Mesendoderm (in vitro differentiated cells): ENCODE measurements around the gene FANK1.

Source experiments
- DNase-seq: peaks from one replicate; pipeline ENCODE4 v3.0.0; 2013
- H2AK5ac ChIP-seq: 2 replicates; pipeline ENCODE4 v1.6.1; 2013; ENCODE audit warnings: low read length, inconsistent platforms
- H2BK120ac ChIP-seq: 2 replicates; pipeline ENCODE4 v1.6.1; 2013; ENCODE audit warnings: low read depth, mild to moderate bottlenecking, low read length, moderate library complexity, mixed read lengths
- H2BK15ac ChIP-seq: replicated peaks from 2 replicates; pipeline ENCODE4 v1.6.1; 2013; ENCODE audit warnings: low read depth, mild to moderate bottlenecking, moderate library complexity
- H2BK5ac ChIP-seq: 2 replicates; pipeline ENCODE4 v1.6.1; 2013; ENCODE audit warnings: low read length, inconsistent platforms
- H3K18ac ChIP-seq: 2 replicates; pipeline ENCODE4 v1.6.1; 2013; ENCODE audit warnings: mild to moderate bottlenecking, low read length, mixed read lengths
- H3K23ac ChIP-seq: one replicate; pipeline ENCODE4 v1.6.1; 2013; ENCODE audit warnings: low read length
- H3K27ac ChIP-seq: 2 replicates; pipeline ENCODE4 v1.5.1; 2013; ENCODE audit warnings: low read depth, mild to moderate bottlenecking, inconsistent platforms, low read length, moderate library complexity
- H3K27me3 ChIP-seq: 2 replicates; pipeline ENCODE4 v1.6.1; 2013; ENCODE audit warnings: low read length, control low read depth, mild to moderate bottlenecking, inconsistent platforms; ENCODE audit not compliant: insufficient read depth, poor library complexity
- H3K36me3 ChIP-seq: 2 replicates; pipeline ENCODE4 v1.6.1; 2013; ENCODE audit warnings: low read length, inconsistent platforms; ENCODE audit not compliant: control insufficient read depth, insufficient read depth
- H3K4ac ChIP-seq: one replicate; pipeline ENCODE4 v1.6.1; 2013; ENCODE audit warnings: low read depth, mild to moderate bottlenecking, low read length, moderate library complexity
- H3K4me1 ChIP-seq: 2 replicates; pipeline ENCODE4 v1.6.1; 2013; ENCODE audit warnings: low read depth, low read length, inconsistent platforms; ENCODE audit not compliant: control insufficient read depth
- H3K4me2 ChIP-seq: 2 replicates; pipeline ENCODE4 v1.6.1; 2013; ENCODE audit warnings: low read length
- H3K4me3 ChIP-seq: 2 replicates; pipeline ENCODE4 v1.5.1; 2013; ENCODE audit warnings: mild to moderate bottlenecking, low read length
- H3K56ac ChIP-seq: one replicate; pipeline ENCODE4 v1.6.1; 2013; ENCODE audit warnings: low read length
- H3K79me1 ChIP-seq: 2 replicates; pipeline ENCODE4 v1.6.1; 2013; ENCODE audit warnings: low read length, inconsistent platforms
- H3K79me2 ChIP-seq: 2 replicates; pipeline ENCODE4 v1.6.1; 2013; ENCODE audit warnings: mild to moderate bottlenecking, low read length; ENCODE audit not compliant: control insufficient read depth, insufficient read depth
- H3K9ac ChIP-seq: 2 replicates; pipeline ENCODE4 v1.6.1; 2013; ENCODE audit warnings: low read length, inconsistent platforms
- H4K5ac ChIP-seq: one replicate; pipeline ENCODE4 v1.6.1; 2013; ENCODE audit warnings: low read length
- H4K8ac ChIP-seq: one replicate; pipeline ENCODE4 v1.6.1; 2013; ENCODE audit warnings: low read depth, mild to moderate bottlenecking, control low read depth, low read length, moderate library complexity
- WGBS: extraction: QIAGEN DNeasy Blood & Tissue Kit; methylation state at CpG from one replicate; pipeline ENCODE4 v1.1.7; 2013; ENCODE audit warnings: low lambda C conversion rate, missing lambda C conversion rate; ENCODE audit not compliant: insufficient coverage; ENCODE audit errors: extremely low coverage; 5-methylcytosine and 5-hydroxymethylcytosine counted together

FANK1 gene

GRCh38 chr10:125985557-125986240 is 89.3 kb downstream of the FANK1 start:
- H3K79me1 ChIP-seq: no peaks in the 10 kb centered on the region
- no peak overlapping the region for H3K56ac ChIP-seq
- H4K8ac ChIP-seq: no peak overlapping the region
- H3K27me3 ChIP-seq: no peaks in the 10 kb centered on the region
- H2AK5ac ChIP-seq: no peak overlapping the region
- no peak overlapping the region for H3K4me3 ChIP-seq
- H4K5ac ChIP-seq: no peak overlapping the region
- H2BK120ac ChIP-seq: no peak overlapping the region
- no peak overlapping the region for H2BK15ac ChIP-seq
- DNase-seq: peak; percentile 32
- H3K27ac ChIP-seq: no peak overlapping the region
- no peaks in the 10 kb centered on the region for H3K36me3 ChIP-seq
- no CpG with 5 or more reads among the region's 5 CpGs for WGBS
- peak overlapping the region; percentile 4 for H3K23ac ChIP-seq
- H3K4me1 ChIP-seq: no peaks in the 10 kb centered on the region
- H3K79me2 ChIP-seq: no peaks in the 10 kb centered on the region
- H2BK5ac ChIP-seq: no peak overlapping the region
- no peak overlapping the region for H3K9ac ChIP-seq
- H3K4me2 ChIP-seq: no peak overlapping the region
- no peak overlapping the region for H3K18ac ChIP-seq
- H3K4ac ChIP-seq: no peak overlapping the region

- Histone ChIP-seq H3K9ac (no peak overlapping the region), H2BK120ac (no peak overlapping the region), H4K8ac (no peak overlapping the region), H3K4me3 (no peak overlapping the region), H3K4me2 (no peak overlapping the region), H3K23ac (no peak overlapping the region), H3K4me1 (peaks cover 1% of the 10 kb centered on the region), H2AK5ac (no peak overlapping the region), H3K27ac (no peak overlapping the region), H3K27me3 (no peaks in the 10 kb centered on the region), H3K18ac (no peak overlapping the region), H3K56ac (no peak overlapping the region), H2BK15ac (no peak overlapping the region), H3K79me1 (no peaks in the 10 kb centered on the region), H3K4ac (no peak overlapping the region), H4K5ac (no peak overlapping the region), H3K79me2 (no peaks in the 10 kb centered on the region), H3K36me3 (no peaks in the 10 kb centered on the region), H2BK5ac (no peak overlapping the region)
- WGBS: no CpG with 5 or more reads among the region's 5 CpGs
- no peak for DNase-seq
Observed at GRCh38 chr10:125989791-125990190, 93.4 kb downstream of the FANK1 start.

- DNase-seq: no peak
- H4K5ac ChIP-seq: no peak overlapping the region
- no peak overlapping the region for H4K8ac ChIP-seq
- no peaks in the 10 kb centered on the region for H3K36me3 ChIP-seq
- no peak overlapping the region for H3K18ac ChIP-seq
- H2AK5ac ChIP-seq: no peak overlapping the region
- H3K4me2 ChIP-seq: no peak overlapping the region
- H2BK5ac ChIP-seq: no peak overlapping the region
- no peak overlapping the region for H3K23ac ChIP-seq
- H3K79me1 ChIP-seq: no peaks in the 10 kb centered on the region
- no peak overlapping the region for H2BK120ac ChIP-seq
- WGBS: no CpG with 5 or more reads among the region's 2 CpGs
- no peak overlapping the region for H3K4me3 ChIP-seq
- no peak overlapping the region for H3K9ac ChIP-seq
- no peak overlapping the region for H3K4ac ChIP-seq
- no peaks in the 10 kb centered on the region for H3K79me2 ChIP-seq
- peaks cover 1% of the 10 kb centered on the region for H3K4me1 ChIP-seq
- no peak overlapping the region for H2BK15ac ChIP-seq
- no peak overlapping the region for H3K27ac ChIP-seq
- H3K56ac ChIP-seq: no peak overlapping the region
- no peaks in the 10 kb centered on the region for H3K27me3 ChIP-seq
Observed at GRCh38 chr10:125990974-125991373, 94.6 kb downstream of the FANK1 start.

GRCh38 chr10:125991392-125991791 is 95.0 kb downstream of the FANK1 start:
- Histone ChIP-seq H3K9ac (no peak overlapping the region), H3K79me1 (no peaks in the 10 kb centered on the region), H4K8ac (no peak overlapping the region), H2BK15ac (no peak overlapping the region), H4K5ac (no peak overlapping the region), H3K4me1 (peaks cover 1% of the 10 kb centered on the region), H3K4me2 (no peak overlapping the region), H2BK5ac (no peak overlapping the region), H3K4ac (no peak overlapping the region), H3K79me2 (no peaks in the 10 kb centered on the region), H3K23ac (no peak overlapping the region), H3K36me3 (no peaks in the 10 kb centered on the region), H3K27ac (no peak overlapping the region), H3K18ac (no peak overlapping the region), H3K27me3 (no peaks in the 10 kb centered on the region), H3K4me3 (no peak overlapping the region), H2BK120ac (no peak overlapping the region), H2AK5ac (no peak overlapping the region), H3K56ac (no peak overlapping the region)
- no CpG with 5 or more reads among the region's 1 CpG for WGBS
- no peak for DNase-seq

- Histone ChIP-seq H2BK5ac (no peak overlapping the region), H2BK120ac (no peak overlapping the region), H3K36me3 (no peaks in the 10 kb centered on the region), H3K79me2 (no peaks in the 10 kb centered on the region), H3K18ac (no peak overlapping the region), H3K27me3 (no peaks in the 10 kb centered on the region), H3K4me3 (no peak overlapping the region), H2AK5ac (no peak overlapping the region), H3K23ac (no peak overlapping the region), H3K56ac (no peak overlapping the region), H3K4ac (no peak overlapping the region), H4K8ac (no peak overlapping the region), H2BK15ac (no peak overlapping the region), H4K5ac (no peak overlapping the region), H3K4me2 (no peak overlapping the region), H3K4me1 (peaks cover 1% of the 10 kb centered on the region), H3K79me1 (no peaks in the 10 kb centered on the region), H3K27ac (no peak overlapping the region), H3K9ac (no peak overlapping the region)
- WGBS: no CpG with 5 or more reads among the region's 7 CpGs
- peak; percentile 60 for DNase-seq
Observed at GRCh38 chr10:125992254-125992653, 95.9 kb downstream of the FANK1 start.

GRCh38 chr10:125994601-125995000 is 98.2 kb downstream of the FANK1 start:
- no peak overlapping the region for H2BK120ac ChIP-seq
- no peak overlapping the region for H4K5ac ChIP-seq
- no CpG with 5 or more reads among the region's 6 CpGs for WGBS
- H3K27me3 ChIP-seq: no peaks in the 10 kb centered on the region
- H3K4me3 ChIP-seq: no peak overlapping the region
- no peak overlapping the region for H3K23ac ChIP-seq
- no peak overlapping the region for H2BK15ac ChIP-seq
- H4K8ac ChIP-seq: no peak overlapping the region
- no peak overlapping the region for H3K56ac ChIP-seq
- H2AK5ac ChIP-seq: no peak overlapping the region
- H3K9ac ChIP-seq: no peak overlapping the region
- no peaks in the 10 kb centered on the region for H3K79me1 ChIP-seq
- H3K18ac ChIP-seq: no peak overlapping the region
- H3K4me2 ChIP-seq: no peak overlapping the region
- H3K27ac ChIP-seq: no peak overlapping the region
- no peak overlapping the region for H3K4ac ChIP-seq
- no peak overlapping the region for H2BK5ac ChIP-seq
- DNase-seq: no peak
- H3K36me3 ChIP-seq: no peaks in the 10 kb centered on the region
- H3K4me1 ChIP-seq: peaks cover 1% of the 10 kb centered on the region
- no peaks in the 10 kb centered on the region for H3K79me2 ChIP-seq
